K562 (cell line): Measurements from ENCODE around the gene PPWD1. TPM values are rescaled to one million over a fixed set of nuclear protein-coding genes. Genes with fewer than 3 reads are reported as not detected.

Source experiments
- ARID3B ChIP-seq: fragments of 250-450 bp; sonication (Bioruptor Pico); IDR thresholded peaks from 2 replicates; pipeline ENCODE4 v1.4.0; 2020; ENCODE audit warnings: borderline replicate concordance
- ATF7 ChIP-seq: fragments of 450-650 bp; IDR thresholded peaks from 2 replicates; pipeline ENCODE4 v1.7.1; 2014; ENCODE audit warnings: mild to moderate bottlenecking, moderate library complexity
- HMGN3 ChIP-seq: IDR thresholded peaks from 2 replicates; pipeline ENCODE4 v1.6.1; 2011; ENCODE audit warnings: borderline replicate concordance, low read depth, mild to moderate bottlenecking, mixed read lengths, low read length; ENCODE audit not compliant: insufficient read length; ENCODE audit errors: extremely low read depth
- NFRKB ChIP-seq: fragments of 450-650 bp; IDR thresholded peaks from 2 replicates; pipeline ENCODE4 v1.6.1; 2016; ENCODE audit warnings: low read depth
- RBBP5 ChIP-seq: fragments of 200-600 bp; sonication (generic); IDR thresholded peaks from 2 replicates; pipeline ENCODE4 v1.6.1; 2012; ENCODE audit warnings: borderline replicate concordance, mild to moderate bottlenecking, low read length, control low read depth, inconsistent platforms; ENCODE audit not compliant: insufficient read depth, poor library complexity, severe bottlenecking
- RBM39 ChIP-seq: fragments of 200-400 bp; formaldehyde crosslinking; optimal IDR thresholded peaks from 2 replicates; pipeline ENCODE3; 2018; ENCODE audit warnings: low read depth, low read length
- UBTF ChIP-seq, 2 experiments: IDR thresholded peaks; 2 replicates each; pipeline ENCODE4 v1.6.1; 2012; ENCODE audit warnings: improper control_type of control experiment in 2 of 2, low read depth in 2 of 2, low read length in 2 of 2, borderline replicate concordance in 1 of 2
- ZC3H4 ChIP-seq: sonication (generic); formaldehyde crosslinking; IDR thresholded peaks from 2 replicates; pipeline ENCODE4 v1.9.0; 2021; ENCODE audit warnings: missing genetic modification reagents, borderline replicate concordance
- ZNF407 ChIP-seq: fragments of 450-650 bp; IDR thresholded peaks from 2 replicates; pipeline ENCODE4 v1.6.1; 2016; ENCODE audit warnings: low read depth
- ZNF512 ChIP-seq: IDR thresholded peaks from 2 replicates; pipeline ENCODE4 v1.6.1; 2016; ENCODE audit warnings: missing genetic modification characterization, missing compliant biosample characterization
- ZNF707 ChIP-seq: fragments of 250-450 bp; sonication (Bioruptor Pico); conservative IDR thresholded peaks from 2 replicates; pipeline ENCODE4 v1.8.0; 2022; ENCODE audit warnings: inconsistent platforms, mild to moderate bottlenecking, moderate library complexity
- polyA plus RNA-seq, 8 experiments: library from polyadenylated mRNA; depleted of rRNA in 4 of 8; stranded (reverse) in 5 of 8; unstranded in 3 of 8; fragments of >200 nt; fragmentation: Nextera tagmentation in 2 of 8; fragmentation: Illumina TruSeq in 1 of 8; extraction: Ambion mirVana in 2 of 8; extraction: Trizol in 1 of 8; gene quantifications; 2 replicates each; pipeline versions ENCODE4 v1.2.1 to v1.2.3, GENCODE V29; 2011 to 2014; ENCODE audit warnings: inconsistent platforms in 1 of 8, missing spikeins in 1 of 8
- total RNA-seq, 7 experiments: library from RNA; depleted of rRNA in 6 of 7; stranded (reverse); fragments of >200 nt in 6 of 7; fragmentation: Illumina TruSeq in 2 of 7; extraction: Trizol in 2 of 7; gene quantifications; 2 replicates each; pipeline versions ENCODE4 v1.2.1 to v1.2.3, GENCODE V29; 2011 to 2021; ENCODE audit warnings: low replicate concordance in 1 of 7

Gene PPWD1
- total and polyA plus RNA-seq, 9 of the 15 experiments (the other 6 are each of a cell fraction or from before 2014, with no cell fraction given): 24.1 to 89.2 (median 51.4) TPM

GRCh38 chr5:65624571-65625555 lies 61.8 kb downstream of the PPWD1 start, which contains the start of the genes SHLD3 and TRAPPC13 (continued):
- TF ChIP-seq ZNF407: peak; percentile 95
- no peak for TF ChIP-seq ARID3B (CRISPR knock-in tag)
- TF ChIP-seq ZNF512 (tag): no peak
- no peak for TF ChIP-seq UBTF (IDR thresholded peaks at IDR 0.05; ENCODE audit: borderline replicate concordance in 1 of 2, low read depth in 2 of 2, low read length in 2 of 2)
- no peak for TF ChIP-seq ZNF707 (CRISPR knock-in tag)
- TF ChIP-seq RBM39: no peak
- peak; percentile 69 for TF ChIP-seq NFRKB
- TF ChIP-seq HMGN3: no peak
- TF ChIP-seq ATF7: no peak
- TF ChIP-seq ZC3H4 (CRISPR knock-in tag): no peak
- peak; percentile 73 for TF ChIP-seq RBBP5
